MM.1S (cell line): Measurements from ENCODE around the gene WHRN.

ENCODE experiments used
- DNase-seq: peaks from one replicate; pipeline ENCODE4 v3.0.0-alpha.2; 2015
- H2AFZ ChIP-seq: fragments of 300-600 bp; sonication (generic); 2 replicates; pipeline ENCODE4 v1.6.0; 2016; ENCODE audit warnings: antibody characterized with exemption, low read length
- H3F3A ChIP-seq: fragments of 300-600 bp; sonication (generic); 2 replicates; pipeline ENCODE4 v1.6.1; 2016; ENCODE audit warnings: mild to moderate bottlenecking, antibody characterized with exemption, low read length, moderate library complexity, mixed read lengths; ENCODE audit not compliant: insufficient read depth
- H3K27ac ChIP-seq: fragments of 300-600 bp; sonication (generic); 2 replicates; pipeline ENCODE4 v1.5.1; 2016; ENCODE audit warnings: mild to moderate bottlenecking, low read length
- H3K27me3 ChIP-seq: fragments of 300-600 bp; sonication (generic); replicated peaks from 2 replicates; pipeline ENCODE4 v1.6.0; 2016; ENCODE audit warnings: low read length; ENCODE audit not compliant: insufficient read depth
- H3K36me3 ChIP-seq: fragments of 300-600 bp; sonication (generic); replicated peaks from 2 replicates; pipeline ENCODE4 v1.6.1; 2016; ENCODE audit warnings: mild to moderate bottlenecking, low read length, mixed read lengths; ENCODE audit not compliant: insufficient read depth
- H3K4me1 ChIP-seq: fragments of 300-600 bp; sonication (generic); 2 replicates; pipeline ENCODE4 v1.6.1; 2016; ENCODE audit warnings: low read length, mixed read lengths
- H3K4me2 ChIP-seq: fragments of 300-600 bp; sonication (generic); 2 replicates; pipeline ENCODE4 v1.6.0; 2016; ENCODE audit warnings: low read depth, low read length
- H3K4me3 ChIP-seq: fragments of 300-600 bp; sonication (generic); 2 replicates; pipeline ENCODE4 v1.5.1; 2016; ENCODE audit warnings: low read length, mixed read lengths
- H3K79me2 ChIP-seq: fragments of 300-600 bp; sonication (generic); 2 replicates; pipeline ENCODE4 v1.6.1; 2016; ENCODE audit warnings: mixed run types, low read length, mixed read lengths
- H3K9ac ChIP-seq: fragments of 300-600 bp; sonication (generic); 2 replicates; pipeline ENCODE4 v1.6.1; 2016; ENCODE audit warnings: low read length, mixed read lengths
- H3K9me2 ChIP-seq: fragments of 300-600 bp; sonication (generic); replicated peaks from 2 replicates; pipeline ENCODE4 v1.6.1; 2016; ENCODE audit warnings: mild to moderate bottlenecking, low read length, mixed read lengths; ENCODE audit not compliant: insufficient read depth
- H3K9me3 ChIP-seq: fragments of 300-600 bp; sonication (generic); replicated peaks from 2 replicates; pipeline ENCODE4 v1.6.1; 2016; ENCODE audit warnings: mild to moderate bottlenecking, low read length, mixed read lengths; ENCODE audit not compliant: insufficient read depth
- H4K20me1 ChIP-seq: fragments of 300-600 bp; sonication (generic); 2 replicates; pipeline ENCODE4 v1.6.1; 2016; ENCODE audit warnings: mild to moderate bottlenecking, low read length, moderate library complexity, mixed read lengths; ENCODE audit not compliant: insufficient read depth
- EZH2 ChIP-seq: fragments of 300-600 bp; sonication (generic); optimal IDR thresholded peaks from 2 replicates; pipeline ENCODE3; 2017; ENCODE audit warnings: low read depth, mild to moderate bottlenecking, antibody characterized with exemption, low read length, mixed read lengths
- EZH2phosphoT487 ChIP-seq: fragments of 300-600 bp; sonication (generic); IDR thresholded peaks from 2 replicates; pipeline ENCODE4 v1.6.1; 2018; ENCODE audit warnings: antibody characterized with exemption, low read length
- TF ChIP-seq, protein P1 (sequence below): fragments of 300-600 bp; sonication (generic); IDR thresholded peaks from 2 replicates; pipeline ENCODE4 v1.5.1; 2016; ENCODE audit warnings: antibody characterized with exemption, low read length, mixed read lengths

The WHRN gene

DNA sequence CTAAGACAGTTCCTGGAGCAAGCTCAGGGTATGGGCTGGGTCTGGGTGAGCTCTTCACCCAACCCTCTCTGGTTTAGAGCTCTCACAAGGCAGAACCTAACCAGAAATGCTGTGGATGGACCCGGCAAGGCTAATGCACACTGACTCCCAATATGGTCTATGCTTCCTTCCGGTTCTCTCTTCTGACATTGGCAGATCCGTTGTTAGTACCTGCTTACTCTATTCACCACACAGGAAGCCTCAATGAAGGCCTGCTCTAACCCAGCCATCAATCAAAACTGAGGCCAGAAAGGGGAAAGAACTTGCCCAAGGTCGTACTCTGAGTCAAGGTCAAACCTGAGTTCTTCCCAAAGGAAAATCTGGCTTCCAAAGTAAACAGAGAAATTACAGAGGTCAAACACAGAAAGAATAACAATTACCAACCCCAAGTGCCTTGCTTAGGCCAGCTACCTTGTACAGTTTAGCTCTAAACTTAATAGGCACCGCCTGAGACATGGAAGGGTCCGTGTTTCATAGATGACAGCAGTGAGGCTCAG, 71.5 kb downstream of the WHRN start:
- Histone ChIP-seq H3K27me3 (no peaks in the 10 kb centered on the region), H3K9ac (no peak overlapping the region), H4K20me1 (no peaks in the 10 kb centered on the region), H3K27ac (peak overlapping the region; percentile 12; the same call in 1 of the 2 replicates), H3K79me2 (peaks cover 55% of the 10 kb centered on the region), H3F3A (no peaks in the 10 kb centered on the region), H3K9me2 (no peaks in the 10 kb centered on the region), H3K9me3 (no peaks in the 10 kb centered on the region), H3K36me3 (no peaks in the 10 kb centered on the region), H3K4me2 (no peak overlapping the region), H3K4me1 (no peaks in the 10 kb centered on the region), H2AFZ (no peak overlapping the region), H3K4me3 (no peak overlapping the region)
- TF ChIP-seq, protein P1, sequence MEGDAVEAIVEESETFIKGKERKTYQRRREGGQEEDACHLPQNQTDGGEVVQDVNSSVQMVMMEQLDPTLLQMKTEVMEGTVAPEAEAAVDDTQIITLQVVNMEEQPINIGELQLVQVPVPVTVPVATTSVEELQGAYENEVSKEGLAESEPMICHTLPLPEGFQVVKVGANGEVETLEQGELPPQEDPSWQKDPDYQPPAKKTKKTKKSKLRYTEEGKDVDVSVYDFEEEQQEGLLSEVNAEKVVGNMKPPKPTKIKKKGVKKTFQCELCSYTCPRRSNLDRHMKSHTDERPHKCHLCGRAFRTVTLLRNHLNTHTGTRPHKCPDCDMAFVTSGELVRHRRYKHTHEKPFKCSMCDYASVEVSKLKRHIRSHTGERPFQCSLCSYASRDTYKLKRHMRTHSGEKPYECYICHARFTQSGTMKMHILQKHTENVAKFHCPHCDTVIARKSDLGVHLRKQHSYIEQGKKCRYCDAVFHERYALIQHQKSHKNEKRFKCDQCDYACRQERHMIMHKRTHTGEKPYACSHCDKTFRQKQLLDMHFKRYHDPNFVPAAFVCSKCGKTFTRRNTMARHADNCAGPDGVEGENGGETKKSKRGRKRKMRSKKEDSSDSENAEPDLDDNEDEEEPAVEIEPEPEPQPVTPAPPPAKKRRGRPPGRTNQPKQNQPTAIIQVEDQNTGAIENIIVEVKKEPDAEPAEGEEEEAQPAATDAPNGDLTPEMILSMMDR: no peak
- no peak for TF ChIP-seq EZH2phosphoT487
- DNase-seq: no peak

DNA sequence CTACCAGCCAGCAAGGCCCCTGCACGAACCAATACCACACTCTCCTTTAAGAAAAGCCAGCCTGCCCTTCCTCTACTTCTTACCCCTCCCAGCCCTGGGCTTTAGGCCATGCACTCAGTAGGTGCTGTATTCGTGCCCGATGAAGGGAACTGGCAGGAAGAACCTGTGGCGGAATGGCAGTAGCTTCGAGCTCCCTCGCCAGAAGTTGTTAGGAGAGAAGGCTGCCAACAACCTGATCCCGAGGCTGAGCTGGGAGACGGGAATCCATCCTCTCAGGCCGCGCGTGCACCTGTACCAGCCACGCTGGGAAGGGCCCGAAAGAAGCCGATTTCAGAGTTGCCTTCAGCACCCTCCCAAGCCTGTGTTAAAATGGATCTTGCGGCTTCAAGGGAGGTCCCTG, 72.2 kb downstream of the WHRN start:
- Histone ChIP-seq H3K4me1 (no peaks in the 10 kb centered on the region), H4K20me1 (no peaks in the 10 kb centered on the region), H3F3A (no peaks in the 10 kb centered on the region), H3K36me3 (no peaks in the 10 kb centered on the region), H3K9me2 (no peaks in the 10 kb centered on the region), H3K9ac (no peak overlapping the region), H3K9me3 (no peaks in the 10 kb centered on the region), H3K79me2 (peaks cover 55% of the 10 kb centered on the region), H2AFZ (no peak overlapping the region), H3K4me3 (no peak overlapping the region), H3K27ac (no peak overlapping the region), H3K4me2 (no peak overlapping the region), H3K27me3 (no peaks in the 10 kb centered on the region)
- no peak for TF ChIP-seq EZH2
- no peak for DNase-seq

DNA sequence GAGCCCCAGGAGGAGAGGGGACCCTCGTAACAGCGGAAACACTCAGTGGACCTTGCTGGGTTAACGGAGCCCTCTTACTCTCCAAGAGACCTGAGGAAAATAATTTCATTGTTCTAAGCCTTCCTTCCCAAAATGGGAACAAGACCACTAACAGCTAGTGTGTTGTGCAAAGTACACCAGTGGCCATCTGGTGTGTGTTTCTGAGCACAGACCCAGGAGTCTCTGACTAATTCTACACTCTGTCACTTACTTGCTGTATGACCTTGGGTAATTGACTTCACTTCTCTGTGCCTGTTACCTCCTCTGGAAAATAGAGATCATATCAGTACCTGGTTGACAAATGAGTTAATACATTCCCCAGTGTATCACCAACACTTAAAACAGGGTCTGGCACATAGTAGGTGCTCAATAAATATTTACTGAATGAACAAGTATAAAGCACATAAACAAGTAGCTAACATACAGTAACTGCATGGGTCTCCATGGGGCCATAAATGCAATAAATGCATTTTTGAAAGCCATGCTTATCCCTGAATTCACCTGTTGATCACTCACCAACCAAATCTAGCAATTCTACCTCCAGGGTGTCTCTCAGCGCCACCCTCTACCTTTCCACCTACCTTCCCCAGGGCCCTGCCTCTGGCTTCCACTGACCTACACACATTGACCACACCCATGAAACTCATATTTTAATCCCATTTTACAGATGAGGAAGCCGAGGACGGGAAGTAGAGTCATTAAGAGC, 72.8 kb downstream of the WHRN start:
- H3K27me3 ChIP-seq: no peaks in the 10 kb centered on the region
- no peak overlapping the region for H3K9ac ChIP-seq
- H3K27ac ChIP-seq: no peak overlapping the region
- H3K9me2 ChIP-seq: no peaks in the 10 kb centered on the region
- no peaks in the 10 kb centered on the region for H3F3A ChIP-seq
- peaks cover 55% of the 10 kb centered on the region for H3K79me2 ChIP-seq
- H3K9me3 ChIP-seq: no peaks in the 10 kb centered on the region
- no peaks in the 10 kb centered on the region for H4K20me1 ChIP-seq
- no peak for DNase-seq
- TF ChIP-seq, protein P1: no peak
- TF ChIP-seq EZH2phosphoT487 (no peak), EZH2 (no peak)
- no peak overlapping the region for H2AFZ ChIP-seq
- H3K4me2 ChIP-seq: no peak overlapping the region
- no peak overlapping the region for H3K4me3 ChIP-seq
- H3K4me1 ChIP-seq: no peaks in the 10 kb centered on the region
- no peaks in the 10 kb centered on the region for H3K36me3 ChIP-seq

DNA sequence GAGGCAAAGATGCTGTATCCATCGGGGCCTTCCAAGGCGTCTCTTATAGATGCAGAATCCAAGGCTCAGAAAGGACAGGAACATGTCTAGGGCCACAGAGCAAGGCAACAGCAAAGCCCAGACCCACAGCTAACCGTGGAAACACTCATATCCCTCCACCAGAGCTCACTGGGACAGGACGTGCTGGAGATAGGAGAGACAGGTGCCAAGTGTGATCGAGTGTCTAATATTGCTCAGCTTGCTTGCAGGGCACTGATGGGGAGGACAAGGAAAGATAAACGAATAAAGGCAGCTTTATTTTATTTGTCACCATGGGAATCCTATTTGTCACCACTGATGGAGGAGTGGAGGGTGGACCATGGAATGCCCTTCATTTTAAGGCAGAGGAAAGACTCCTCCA, 73.5 kb downstream of the WHRN start:
- H3K9ac ChIP-seq: no peak overlapping the region
- H3K36me3 ChIP-seq: no peaks in the 10 kb centered on the region
- H3F3A ChIP-seq: no peaks in the 10 kb centered on the region
- no peaks in the 10 kb centered on the region for H3K9me2 ChIP-seq
- H4K20me1 ChIP-seq: no peaks in the 10 kb centered on the region
- DNase-seq: no peak
- no peaks in the 10 kb centered on the region for H3K4me1 ChIP-seq
- no peak overlapping the region for H2AFZ ChIP-seq
- H3K27me3 ChIP-seq: no peaks in the 10 kb centered on the region
- no peak overlapping the region for H3K27ac ChIP-seq
- TF ChIP-seq EZH2 (no peak), EZH2phosphoT487 (no peak)
- TF ChIP-seq, protein P1: no peak
- H3K4me3 ChIP-seq: no peak overlapping the region
- peaks cover 52% of the 10 kb centered on the region for H3K79me2 ChIP-seq
- H3K9me3 ChIP-seq: no peaks in the 10 kb centered on the region
- no peak overlapping the region for H3K4me2 ChIP-seq
